Keratinocyte (primary cell): ENCODE results near the gene GPT2.

Source experiments
- EZH2 ChIP-seq: IDR thresholded peaks from one replicate; pipeline ENCODE4 v1.6.1; 2012; ENCODE audit warnings: inconsistent platforms, mild to moderate bottlenecking, low read length, moderate library complexity
- TF ChIP-seq, protein P1 (sequence below), 3 experiments: IDR thresholded peaks in 1 of 3; conservative IDR thresholded peaks in 1 of 3; optimal IDR thresholded peaks in 1 of 3; 2 replicates in 2 of 3; 3 replicates in 1 of 3; pipeline versions ENCODE3 to v1.5.1; 2011; ENCODE audit warnings: low read length in 3 of 3, mild to moderate bottlenecking in 3 of 3, moderate library complexity in 2 of 3, control low read depth in 1 of 3, inconsistent platforms in 1 of 3; ENCODE audit not compliant: insufficient read depth in 2 of 3; ENCODE audit errors: extremely low read depth in 1 of 3

- TF ChIP-seq, protein P1, sequence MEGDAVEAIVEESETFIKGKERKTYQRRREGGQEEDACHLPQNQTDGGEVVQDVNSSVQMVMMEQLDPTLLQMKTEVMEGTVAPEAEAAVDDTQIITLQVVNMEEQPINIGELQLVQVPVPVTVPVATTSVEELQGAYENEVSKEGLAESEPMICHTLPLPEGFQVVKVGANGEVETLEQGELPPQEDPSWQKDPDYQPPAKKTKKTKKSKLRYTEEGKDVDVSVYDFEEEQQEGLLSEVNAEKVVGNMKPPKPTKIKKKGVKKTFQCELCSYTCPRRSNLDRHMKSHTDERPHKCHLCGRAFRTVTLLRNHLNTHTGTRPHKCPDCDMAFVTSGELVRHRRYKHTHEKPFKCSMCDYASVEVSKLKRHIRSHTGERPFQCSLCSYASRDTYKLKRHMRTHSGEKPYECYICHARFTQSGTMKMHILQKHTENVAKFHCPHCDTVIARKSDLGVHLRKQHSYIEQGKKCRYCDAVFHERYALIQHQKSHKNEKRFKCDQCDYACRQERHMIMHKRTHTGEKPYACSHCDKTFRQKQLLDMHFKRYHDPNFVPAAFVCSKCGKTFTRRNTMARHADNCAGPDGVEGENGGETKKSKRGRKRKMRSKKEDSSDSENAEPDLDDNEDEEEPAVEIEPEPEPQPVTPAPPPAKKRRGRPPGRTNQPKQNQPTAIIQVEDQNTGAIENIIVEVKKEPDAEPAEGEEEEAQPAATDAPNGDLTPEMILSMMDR (optimal IDR thresholded peaks at IDR 0.05 in 1 of 3, IDR thresholded peaks at IDR 0.05 in 1 of 3, conservative IDR thresholded peaks at IDR 0.05 in 1 of 3; ENCODE audit: extremely low read depth in 1 of 3, insufficient read depth in 2 of 3, low read length in 3 of 3) = no peak
- TF ChIP-seq EZH2 = no peak
Measured at GRCh38 chr16:46973207-46973995, 89.2 kb downstream of the GPT2 start, which contains the start of gene DNAJA2.
